Neural progenitor cell (in vitro differentiated cells): ENCODE results near the gene DMP1.

ENCODE experiments used
- EZH2 ChIP-seq: fragments of 200-600 bp; sonication (generic); IDR thresholded peaks from 2 replicates; pipeline ENCODE4 v1.6.1; 2017; ENCODE audit warnings: antibody characterized with exemption, mild to moderate bottlenecking, moderate library complexity
- TF ChIP-seq, protein P1 (sequence below): fragments of 200-600 bp; sonication (generic); IDR thresholded peaks from 2 replicates; pipeline ENCODE4 v1.5.1; 2017; ENCODE audit warnings: antibody characterized with exemption, mild to moderate bottlenecking

DNA sequence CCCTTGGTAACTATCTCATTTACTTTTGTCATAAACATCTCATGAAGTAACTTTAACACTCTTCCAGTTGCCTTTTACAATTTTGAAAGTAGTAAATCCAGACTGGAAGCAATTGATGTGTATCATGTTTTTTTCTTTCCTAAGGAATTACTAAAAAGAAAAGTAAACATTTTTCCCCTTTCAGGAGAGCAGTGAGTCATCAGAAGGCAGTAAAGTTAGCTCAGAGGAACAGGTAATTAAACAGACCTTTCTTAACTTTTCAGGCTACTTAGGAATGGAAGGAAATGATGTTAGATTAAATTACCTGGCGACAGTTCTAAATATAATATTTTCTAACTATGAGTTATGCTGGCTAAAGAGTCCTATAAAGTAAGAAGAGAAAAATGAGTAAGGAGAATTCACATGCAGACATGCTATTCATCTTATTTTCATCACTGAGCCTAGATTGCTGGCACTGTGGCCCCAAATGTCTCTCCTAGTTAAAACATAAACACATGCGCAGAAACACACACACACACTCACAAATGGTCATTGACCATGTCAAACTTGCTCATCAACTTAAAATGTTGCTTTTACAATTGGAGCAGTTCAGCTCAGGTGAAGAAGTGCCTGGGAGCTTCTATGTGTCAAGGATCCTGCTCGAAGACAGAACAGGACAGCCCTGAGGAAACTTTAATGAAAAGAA, 9.3 kb downstream of the DMP1 start:
- TF ChIP-seq, protein P1, sequence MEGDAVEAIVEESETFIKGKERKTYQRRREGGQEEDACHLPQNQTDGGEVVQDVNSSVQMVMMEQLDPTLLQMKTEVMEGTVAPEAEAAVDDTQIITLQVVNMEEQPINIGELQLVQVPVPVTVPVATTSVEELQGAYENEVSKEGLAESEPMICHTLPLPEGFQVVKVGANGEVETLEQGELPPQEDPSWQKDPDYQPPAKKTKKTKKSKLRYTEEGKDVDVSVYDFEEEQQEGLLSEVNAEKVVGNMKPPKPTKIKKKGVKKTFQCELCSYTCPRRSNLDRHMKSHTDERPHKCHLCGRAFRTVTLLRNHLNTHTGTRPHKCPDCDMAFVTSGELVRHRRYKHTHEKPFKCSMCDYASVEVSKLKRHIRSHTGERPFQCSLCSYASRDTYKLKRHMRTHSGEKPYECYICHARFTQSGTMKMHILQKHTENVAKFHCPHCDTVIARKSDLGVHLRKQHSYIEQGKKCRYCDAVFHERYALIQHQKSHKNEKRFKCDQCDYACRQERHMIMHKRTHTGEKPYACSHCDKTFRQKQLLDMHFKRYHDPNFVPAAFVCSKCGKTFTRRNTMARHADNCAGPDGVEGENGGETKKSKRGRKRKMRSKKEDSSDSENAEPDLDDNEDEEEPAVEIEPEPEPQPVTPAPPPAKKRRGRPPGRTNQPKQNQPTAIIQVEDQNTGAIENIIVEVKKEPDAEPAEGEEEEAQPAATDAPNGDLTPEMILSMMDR = no peak
- TF ChIP-seq EZH2 = no peak
